DMS153 treated with DMSO at 0.1 percent for 48 hours (cell line): Measurements from ENCODE around the gene DOCK10.
"Not testable (repeated sequence)": the region's sequence is repeated elsewhere in the genome, so short reads cannot be mapped to it uniquely, and the experiment has no call there.

Source experiments
- DNase-seq: peaks from one replicate; lab custom pipeline; 2025; ENCODE audit not compliant: unreplicated experiment; lab: John Stamatoyannopoulos, UW

Gene DOCK10

DNA sequence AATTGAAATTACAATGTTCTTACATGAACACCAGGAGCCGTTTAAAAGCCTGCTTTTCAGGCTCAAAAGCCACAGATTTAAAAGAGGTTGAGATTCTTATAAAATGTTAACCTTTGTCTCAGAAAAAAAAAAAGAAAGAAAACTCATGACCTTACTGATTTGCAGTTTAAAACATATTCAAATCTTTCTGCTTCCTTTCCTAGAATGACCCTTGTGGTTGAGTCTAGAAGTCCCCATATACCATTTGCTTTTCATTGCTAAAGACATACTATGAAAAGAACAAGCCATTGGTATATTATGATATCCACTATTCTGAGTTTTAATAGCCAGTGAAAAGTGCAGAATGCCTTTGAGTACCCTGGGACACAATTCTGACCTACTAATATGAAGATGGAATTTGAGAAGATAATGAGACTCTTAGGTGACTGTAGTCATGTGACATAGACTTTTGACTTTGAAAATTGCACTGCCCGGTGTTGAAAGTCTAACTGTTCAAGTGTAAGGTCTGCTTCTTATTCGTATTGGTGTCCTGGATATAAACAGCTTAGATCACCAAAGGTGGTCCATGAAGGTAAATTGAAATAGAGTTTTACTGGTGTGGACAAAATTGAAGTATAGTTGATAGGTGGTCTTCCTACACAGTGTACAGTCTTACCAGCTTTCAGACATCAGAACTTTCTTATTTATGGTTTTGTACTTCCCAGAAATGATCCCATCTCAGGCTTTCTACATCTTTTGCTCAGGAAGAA, 117.0 kb downstream of the DOCK10 start:
- no peak for DNase-seq

DNA sequence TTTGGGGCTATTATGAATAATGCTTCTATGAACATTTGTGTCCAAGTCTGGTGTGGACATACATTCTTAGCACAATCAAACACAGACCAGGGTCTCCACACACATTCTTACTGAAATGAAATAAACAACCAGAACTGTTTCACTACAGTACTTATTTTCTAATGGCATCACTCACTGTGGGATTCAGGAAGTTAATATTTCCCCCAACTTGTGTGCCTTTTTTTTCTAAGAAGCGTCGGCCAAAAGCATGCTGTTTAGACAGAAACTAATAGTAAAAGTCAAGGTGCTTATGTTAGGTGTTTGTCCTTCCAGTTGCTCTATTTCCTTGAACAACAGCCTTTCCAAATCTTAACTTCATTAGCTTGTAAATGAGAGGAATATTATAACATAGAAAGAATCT, 117.6 kb downstream of the DOCK10 start:
- no peak for DNase-seq

DNA sequence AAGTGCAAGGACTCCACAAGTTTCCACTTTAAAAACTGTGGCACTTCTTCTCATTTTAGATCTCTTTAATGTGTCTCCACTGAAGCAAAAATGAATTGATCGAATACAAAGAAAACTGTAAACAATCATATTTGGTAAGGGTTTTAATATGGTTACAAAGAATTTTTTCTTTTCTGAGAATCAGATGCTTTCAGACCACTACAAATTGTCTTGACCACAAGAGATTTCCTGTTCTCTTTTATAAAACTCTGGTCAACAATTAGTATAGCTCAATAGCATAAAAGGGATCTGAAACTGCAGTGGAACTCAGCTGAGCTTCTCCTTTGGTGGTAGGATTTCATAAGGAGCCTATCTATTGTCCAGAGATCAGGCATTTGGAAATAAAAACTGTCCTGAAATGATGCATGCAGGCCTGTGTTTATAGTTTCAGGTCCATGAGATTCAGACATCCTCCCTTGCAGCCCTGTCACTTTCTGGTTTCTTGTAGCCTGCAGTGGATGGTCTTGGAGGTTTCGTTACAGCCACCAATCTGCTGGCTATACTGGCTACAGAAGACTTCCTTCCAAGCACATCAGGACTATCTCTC, 120.0 kb downstream of the DOCK10 start:
- DNase-seq: no peak

DNA sequence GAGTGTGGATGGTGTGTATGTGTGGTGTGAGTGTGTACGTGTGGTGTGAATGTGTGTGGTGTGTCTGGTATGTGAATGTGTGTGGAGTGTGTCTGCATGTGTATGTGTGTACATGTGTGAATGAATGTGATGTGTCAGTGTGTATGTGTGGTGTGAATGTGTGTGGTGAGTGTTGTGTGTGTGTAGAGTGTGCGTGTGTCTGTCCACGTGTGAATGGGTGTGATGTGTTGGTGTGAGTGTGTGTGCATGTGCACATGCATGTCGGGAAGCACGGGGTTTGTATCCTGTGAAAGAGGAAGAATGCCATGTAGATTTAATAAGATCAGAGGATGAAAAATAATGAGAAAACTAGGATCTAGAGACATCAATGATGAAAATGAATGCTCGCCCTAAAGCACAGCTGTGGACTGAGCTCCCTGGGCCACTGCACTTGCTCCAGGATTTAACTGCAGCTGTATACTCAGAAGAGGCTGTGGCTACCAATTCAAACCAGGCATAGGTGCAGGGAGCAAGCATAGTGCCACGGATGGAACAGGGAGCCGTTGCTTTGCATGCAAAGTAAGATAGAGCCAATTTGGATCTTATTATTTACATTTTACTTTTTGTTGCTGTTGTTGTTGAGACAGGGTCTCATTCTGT, 122.7 kb downstream of the DOCK10 start:
- no peak for DNase-seq

DNA sequence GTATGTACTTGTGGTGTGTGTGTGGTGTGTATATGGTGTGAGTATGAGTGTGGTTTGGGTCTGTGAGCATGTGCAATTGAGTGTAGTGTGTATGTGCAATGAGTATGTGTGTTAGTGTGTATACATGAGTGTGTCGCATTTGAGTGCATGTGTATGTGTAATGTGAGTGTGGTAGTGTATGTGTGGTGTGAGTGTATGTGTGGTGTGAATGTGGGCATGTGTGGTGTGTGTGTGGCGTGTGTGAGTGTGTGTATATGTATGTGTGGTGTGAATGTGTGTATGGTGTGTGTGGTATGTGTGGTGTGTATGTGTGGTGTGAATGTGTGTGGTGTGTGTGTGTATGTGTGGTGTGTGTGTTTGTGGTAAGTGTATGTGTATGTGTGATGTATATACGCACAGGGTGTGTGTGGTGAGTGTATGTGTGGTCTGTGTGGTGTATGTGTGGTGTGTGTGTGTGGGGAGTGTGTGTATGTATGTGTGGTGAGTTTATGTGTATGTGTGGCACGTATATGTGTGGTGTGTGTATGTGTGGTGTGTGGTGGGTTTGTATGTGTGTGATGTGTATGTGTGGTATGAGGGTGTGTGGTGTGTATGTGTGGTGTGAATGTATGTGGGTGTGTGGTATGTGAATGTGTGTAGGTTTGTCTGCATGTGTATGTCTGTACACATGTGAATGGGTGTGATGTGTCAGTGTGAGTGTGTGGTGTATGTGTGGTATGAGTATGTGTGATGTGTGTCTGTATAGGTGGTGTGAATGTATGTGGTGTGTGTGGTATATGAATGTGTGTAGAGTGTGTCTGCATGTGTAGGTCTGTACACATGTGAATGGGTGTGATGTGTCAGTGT, 123.4 kb downstream of the DOCK10 start:
- no peak for DNase-seq

- DNase-seq: not testable (repeated sequence)
These were observed 125.0 kb downstream of the DOCK10 start for GRCh38 chr2:224917246-224917645.

DNA sequence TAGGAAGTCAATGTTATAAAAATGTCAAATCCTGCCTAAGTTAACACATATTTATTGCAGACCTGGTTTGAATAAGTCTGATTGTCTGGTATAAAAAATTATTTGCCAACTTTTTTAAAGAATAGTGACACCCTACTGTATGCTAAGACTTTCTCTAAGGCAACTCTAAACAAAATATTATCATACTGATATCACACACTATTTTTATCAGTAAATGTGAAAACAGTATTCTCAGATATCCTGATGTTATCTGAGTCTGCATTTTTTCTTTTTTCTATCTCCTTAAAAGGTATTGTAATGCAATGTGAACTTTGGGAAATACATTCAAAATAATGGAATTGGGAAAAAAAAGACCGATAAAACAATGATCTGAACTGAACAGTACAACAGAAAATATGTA, 127.1 kb downstream of the DOCK10 start:
- no peak for DNase-seq

- no peak for DNase-seq
These were observed 131.7 kb downstream of the DOCK10 start for GRCh38 chr2:224910574-224910925.

GRCh38 chr2:224909885-224910573, 132.2 kb downstream of the DOCK10 start:
- no peak for DNase-seq

GRCh38 chr2:224908818-224909217, 133.4 kb downstream of the DOCK10 start:
- no peak for DNase-seq

DNA sequence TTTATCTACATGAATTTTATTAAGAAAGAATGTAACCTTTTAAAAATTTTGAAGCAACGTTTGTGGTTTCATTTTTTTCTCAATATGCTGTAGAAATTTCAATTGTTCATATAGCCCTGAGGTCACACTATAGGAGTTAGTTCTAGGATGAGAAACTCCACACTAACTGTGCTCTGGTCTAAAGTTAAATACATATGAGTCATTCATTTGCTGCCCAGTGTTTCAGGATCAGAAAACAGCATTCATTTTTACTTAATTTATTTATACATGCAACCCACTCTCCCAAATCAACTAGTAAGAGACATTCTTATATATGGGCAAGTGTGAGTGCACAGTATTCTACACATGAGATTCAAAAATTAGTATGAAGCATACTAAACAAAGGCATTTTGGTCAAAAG, 137.9 kb downstream of the DOCK10 start:
- DNase-seq: no peak

GRCh38 chr2:224903621-224904020, 138.6 kb downstream of the DOCK10 start:
- DNase-seq: no peak

DNA sequence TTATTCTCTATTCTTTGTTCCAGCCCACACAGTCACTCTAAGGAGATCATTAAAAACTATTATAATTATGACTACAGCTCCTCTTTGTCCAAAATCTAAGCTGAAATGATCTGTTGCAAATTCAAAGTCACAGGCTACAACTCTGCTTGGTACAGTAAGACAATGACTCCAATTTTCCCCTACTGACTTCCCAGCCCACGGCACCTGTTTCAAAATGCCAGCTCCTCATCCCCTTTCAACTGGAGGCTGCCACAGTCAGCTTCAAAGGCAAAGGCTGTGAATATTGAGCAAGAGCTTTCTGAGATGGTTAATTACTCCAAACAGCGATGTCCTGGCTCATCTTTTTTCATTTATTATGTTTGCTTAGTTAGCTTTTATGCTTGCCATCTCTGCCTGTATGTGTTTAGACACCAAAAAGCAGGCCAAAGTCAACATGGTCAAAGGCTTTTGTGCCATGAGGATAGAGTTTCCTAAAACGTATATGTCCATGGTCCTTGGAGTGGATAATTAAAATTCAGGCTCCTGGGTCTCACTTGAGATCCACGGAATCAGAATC, 141.1 kb downstream of the DOCK10 start:
- peak; percentile 57 for DNase-seq

GRCh38 chr2:224895377-224895776, 146.9 kb downstream of the DOCK10 start:
- DNase-seq: no peak

- DNase-seq: no peak
These were observed 147.9 kb downstream of the DOCK10 start for GRCh38 chr2:224894356-224894755.

DNA sequence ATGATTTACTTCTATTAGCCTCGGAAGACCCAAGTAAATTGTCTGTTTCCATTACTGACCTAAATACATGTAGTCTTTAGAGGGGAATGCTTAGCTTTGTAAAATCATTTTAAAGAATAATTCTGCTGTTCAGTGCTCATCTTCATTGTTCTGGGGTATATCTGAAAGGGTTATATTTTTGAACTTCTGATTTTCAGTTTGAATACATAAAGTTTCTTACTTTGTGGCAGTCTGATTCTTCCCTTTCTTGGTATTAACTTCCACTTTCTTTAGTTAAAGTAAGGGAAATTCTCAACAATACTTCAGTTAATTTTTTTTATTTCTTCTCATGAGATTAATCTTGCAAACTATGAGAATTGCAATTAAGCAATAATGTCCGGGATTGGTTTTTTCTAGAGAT, 148.4 kb downstream of the DOCK10 start:
- DNase-seq: no peak

DNA sequence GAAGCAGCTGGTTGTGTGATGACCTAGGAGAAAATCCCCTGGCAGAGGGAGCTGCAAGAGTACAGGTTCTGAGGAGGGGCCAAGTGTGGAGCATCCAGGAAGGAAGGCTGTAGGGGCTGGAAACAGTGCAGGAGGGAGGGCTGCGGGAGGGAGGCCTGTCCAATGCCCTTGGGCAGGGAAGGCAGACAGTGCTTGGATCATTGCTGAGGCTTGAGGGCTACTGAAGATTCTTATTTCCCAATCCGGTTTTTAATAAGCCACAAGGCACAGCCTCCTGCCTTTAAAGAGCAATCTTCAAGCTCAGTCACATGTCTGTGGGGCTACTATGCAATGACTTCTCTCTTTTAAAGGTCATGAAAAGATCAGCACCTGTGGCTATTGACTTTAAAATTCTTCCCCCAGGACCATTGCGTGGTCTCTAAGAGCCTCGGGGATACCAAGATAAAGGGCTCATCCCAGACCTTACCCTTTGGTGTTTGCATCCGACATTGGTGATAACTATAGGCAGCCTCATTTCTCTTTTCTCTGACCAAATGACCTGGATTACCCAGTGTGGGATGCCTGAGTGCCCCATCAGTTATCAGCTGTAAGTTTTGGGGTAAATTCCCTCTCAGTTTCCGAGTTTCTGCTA, 149.6 kb downstream of the DOCK10 start:
- DNase-seq: no peak

DNA sequence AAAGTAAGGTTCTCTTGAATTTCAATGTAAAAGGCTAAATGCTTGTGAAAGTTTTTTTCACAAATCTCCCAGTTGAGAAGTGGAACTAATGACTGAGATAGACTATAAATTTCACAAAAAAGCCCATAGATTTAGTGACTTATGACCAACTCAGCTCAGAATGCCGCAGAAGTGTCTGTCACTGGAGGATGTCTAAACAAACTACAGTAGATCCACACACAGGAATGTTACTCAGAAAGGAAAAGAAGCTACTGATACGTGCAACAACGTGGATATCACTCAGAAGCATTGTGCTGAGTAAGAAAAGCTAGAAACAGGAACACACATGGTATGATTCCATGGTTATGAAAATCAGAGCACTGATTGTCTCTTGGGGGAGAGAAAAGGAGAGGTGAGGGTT, 151.9 kb downstream of the DOCK10 start:
- DNase-seq: no peak

DNA sequence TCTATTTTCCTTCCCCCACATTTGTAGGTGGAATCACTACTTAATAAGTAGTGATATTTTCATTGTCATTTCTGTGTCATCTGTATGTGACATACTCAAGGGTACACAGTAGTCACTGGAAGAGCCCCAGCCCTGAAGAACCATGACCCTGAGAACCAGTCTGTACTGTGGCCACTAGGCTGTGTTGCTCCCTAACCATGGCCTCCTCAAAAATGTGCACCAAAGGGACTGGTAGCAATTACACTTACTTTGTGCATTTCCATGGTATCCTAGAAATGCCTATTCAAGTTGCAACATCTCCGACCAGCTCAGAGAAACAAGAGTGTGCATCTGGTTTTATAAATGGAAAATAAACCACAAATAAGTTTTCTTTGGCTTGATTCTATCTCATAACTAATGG, 155.1 kb downstream of the DOCK10 start:
- DNase-seq: no peak

- no peak for DNase-seq
These were observed 156.3 kb downstream of the DOCK10 start for GRCh38 chr2:224885836-224886547.
